ENCODE measurements around the gene MAP2K3.
"Not testable (repeated sequence)": the region's sequence is repeated elsewhere in the genome, so short reads cannot be mapped to it uniquely, and the experiment has no call there.

DNA sequence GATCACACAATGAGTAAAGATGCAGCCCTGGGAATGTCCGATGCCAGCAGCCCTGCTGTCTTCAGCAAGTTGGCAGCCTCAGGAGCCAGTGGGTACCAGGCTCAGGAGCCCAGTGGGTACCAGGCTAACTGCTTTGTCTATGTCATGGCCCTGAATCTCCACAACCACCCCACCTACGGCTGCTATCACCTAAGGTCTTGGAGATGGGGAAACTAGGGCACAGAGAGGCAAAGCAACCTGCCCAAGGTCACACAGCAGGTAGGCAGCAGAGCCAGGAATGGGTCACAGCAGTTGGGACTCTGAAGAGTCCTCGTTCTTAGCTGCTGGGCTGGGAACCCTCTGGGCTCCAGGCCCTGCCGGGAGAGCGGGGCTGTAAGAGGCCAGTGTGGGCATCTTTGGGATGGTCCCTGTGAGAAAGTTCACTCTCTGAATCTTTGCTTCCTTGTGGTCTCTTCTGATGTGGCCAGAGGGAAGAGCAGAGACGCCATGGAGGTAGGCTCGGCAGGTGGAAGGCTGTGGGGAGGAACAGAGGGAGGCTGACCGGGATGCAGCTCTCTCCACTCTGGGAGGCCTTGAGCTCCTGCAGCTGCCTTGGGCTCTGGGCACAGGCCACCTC is 57.5 kb downstream of the MAP2K3 start:
- not testable (repeated sequence) for TF ChIP-seq POLR2A (IDR thresholded peaks at IDR 0.05)
- TF ChIP-seq, protein P1, sequence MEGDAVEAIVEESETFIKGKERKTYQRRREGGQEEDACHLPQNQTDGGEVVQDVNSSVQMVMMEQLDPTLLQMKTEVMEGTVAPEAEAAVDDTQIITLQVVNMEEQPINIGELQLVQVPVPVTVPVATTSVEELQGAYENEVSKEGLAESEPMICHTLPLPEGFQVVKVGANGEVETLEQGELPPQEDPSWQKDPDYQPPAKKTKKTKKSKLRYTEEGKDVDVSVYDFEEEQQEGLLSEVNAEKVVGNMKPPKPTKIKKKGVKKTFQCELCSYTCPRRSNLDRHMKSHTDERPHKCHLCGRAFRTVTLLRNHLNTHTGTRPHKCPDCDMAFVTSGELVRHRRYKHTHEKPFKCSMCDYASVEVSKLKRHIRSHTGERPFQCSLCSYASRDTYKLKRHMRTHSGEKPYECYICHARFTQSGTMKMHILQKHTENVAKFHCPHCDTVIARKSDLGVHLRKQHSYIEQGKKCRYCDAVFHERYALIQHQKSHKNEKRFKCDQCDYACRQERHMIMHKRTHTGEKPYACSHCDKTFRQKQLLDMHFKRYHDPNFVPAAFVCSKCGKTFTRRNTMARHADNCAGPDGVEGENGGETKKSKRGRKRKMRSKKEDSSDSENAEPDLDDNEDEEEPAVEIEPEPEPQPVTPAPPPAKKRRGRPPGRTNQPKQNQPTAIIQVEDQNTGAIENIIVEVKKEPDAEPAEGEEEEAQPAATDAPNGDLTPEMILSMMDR (IDR thresholded peaks at IDR 0.05) = not testable (repeated sequence)
